Middle frontal gyrus (tissue), 1 donor: ENCODE results near the gene PIGQ.

ENCODE experiments used
- DNase-seq: peaks from one replicate; pipeline ENCODE4 v3.0.0-alpha.2; 2015; ENCODE audit warnings: low spot score; ENCODE audit errors: extremely low spot score

The PIGQ gene

DNA sequence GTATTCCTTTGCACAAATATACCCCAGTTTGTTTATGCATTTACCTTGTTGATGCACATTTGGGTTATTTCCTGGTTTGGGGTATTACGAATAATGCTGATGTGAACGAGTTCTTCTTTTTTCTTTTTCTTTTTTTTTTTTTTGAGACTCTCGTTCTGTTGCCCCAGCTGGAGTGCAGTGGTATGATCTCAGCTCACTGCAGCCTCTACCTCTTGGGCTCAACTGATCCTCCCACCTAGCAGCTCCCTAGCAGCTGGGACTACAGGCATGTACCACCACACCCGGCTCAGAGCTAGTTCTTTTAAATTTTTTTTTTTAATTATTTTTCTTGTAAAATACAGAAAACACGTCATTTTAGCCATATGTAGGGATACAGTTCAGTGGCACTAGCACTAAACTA is 34.2 kb downstream of the PIGQ start:
- no peak for DNase-seq

DNA sequence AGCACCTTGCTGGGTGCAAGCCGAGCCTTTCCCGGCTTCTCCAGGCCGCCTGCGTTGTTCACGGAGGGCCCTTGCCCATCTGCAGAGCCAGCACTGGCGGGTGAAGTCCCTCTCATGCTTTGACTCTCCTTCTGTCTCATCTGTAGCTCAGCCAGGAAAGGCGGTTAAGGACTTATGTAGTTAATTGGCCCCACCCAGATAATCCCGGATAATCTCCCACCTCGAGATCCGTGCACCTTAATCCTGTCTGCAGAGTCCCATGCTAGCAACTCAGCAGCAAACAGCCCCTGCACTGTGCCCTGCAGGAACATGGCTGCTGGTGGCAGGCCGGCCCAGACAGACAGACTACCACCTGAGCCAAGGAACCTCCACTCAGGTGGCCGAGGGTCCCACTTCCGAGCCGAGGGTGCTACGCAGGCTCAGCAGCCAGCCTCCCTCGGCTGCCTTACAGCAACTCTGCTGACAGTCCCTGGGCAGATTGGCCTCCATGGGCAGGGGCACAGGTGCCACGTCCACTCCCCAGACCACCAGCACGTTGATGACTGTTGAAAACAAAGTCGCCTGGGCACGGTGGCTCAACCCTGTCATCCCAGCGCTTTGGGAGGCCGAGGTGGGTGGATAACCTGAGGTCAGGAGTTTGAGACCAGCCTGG is 37.0 kb downstream of the PIGQ start:
- no peak for DNase-seq

DNA sequence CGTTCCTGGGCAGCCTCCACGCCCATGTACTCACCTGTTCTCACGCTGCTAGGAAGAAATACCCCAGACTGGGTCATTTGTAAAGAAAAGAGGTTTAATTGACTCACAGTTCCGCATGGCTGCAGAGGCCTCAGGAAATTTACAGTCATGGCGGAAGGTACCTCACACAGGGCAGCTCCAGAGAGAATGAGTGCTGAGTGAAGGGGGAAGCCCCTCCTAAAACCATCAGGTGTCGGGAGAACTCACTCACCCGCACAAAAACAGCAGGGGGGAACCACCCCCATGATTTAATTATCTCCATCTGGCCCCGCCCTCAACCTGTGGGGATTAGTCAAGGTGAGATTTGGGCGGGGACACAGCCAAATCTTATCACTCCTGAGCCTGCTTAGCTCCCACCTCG is 38.3 kb downstream of the PIGQ start:
- DNase-seq = no peak

DNA sequence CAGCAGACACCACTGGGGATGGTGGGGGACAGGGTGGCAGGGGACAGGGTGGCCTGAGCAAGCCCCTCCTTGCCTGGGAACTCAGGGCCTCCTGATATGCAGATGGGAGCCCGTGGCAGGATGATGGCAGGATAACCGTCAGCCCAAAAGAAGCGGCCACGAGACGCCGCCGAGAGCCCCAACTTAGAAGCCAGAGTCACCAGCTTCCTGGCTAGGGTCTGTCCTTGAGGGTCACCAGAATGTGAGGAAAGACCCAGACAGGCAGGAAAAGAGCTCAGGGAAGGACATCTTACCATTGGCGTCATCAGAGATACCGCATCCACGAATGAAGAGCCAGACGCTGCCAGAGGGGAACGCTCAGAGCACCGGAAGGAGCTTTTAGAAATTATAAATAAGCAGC is 39.5 kb downstream of the PIGQ start:
- no peak for DNase-seq

GRCh38 chr16:609984-610383 is 40.2 kb downstream of the PIGQ start:
- no peak for DNase-seq

GRCh38 chr16:610513-611381 is 41.0 kb downstream of the PIGQ start:
- DNase-seq = no peak

- DNase-seq = no peak
Observed at GRCh38 chr16:615122-615521, 45.4 kb downstream of the PIGQ start.

DNA sequence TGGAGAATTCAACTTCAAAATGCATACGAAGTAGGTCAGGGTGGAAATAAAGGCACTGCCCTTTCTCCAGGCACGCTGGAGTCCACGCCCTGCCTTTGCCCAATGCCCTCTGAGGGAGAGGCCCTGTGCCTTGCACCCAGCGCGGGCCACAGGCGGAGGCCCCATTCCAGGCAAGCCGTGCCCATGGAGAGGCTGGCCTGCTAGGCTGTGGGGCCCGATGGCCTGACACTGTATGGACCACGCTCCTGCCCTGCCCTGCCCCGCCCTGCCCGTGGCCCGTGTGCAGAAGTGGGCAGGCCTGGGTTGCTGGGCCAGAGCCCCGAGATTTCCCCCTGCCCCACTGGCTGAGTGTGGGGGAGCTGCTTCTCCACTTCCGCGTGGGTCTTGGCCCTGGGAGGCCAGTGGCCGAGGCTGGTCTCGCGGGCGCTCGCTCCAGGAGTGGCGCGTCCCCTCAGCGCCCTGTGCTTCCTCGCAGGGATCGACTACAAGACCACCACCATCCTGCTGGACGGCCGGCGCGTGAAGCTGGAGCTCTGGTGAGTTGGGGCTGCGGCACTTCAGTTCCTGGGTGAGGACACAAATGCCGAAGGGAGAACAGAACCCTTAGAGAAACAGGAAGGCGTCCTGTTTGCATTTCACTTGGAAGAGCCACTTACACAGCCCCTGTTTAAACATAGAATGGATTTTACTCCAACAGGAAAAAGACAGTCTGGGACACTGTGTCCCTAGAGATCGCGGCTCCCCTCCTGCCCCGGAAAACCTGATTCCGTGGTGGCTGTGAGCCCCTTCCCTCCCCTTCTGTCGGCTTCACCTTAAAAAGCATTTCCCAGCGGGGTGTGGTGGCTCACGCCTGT is 47.2 kb downstream of the PIGQ start:
- no peak for DNase-seq

DNA sequence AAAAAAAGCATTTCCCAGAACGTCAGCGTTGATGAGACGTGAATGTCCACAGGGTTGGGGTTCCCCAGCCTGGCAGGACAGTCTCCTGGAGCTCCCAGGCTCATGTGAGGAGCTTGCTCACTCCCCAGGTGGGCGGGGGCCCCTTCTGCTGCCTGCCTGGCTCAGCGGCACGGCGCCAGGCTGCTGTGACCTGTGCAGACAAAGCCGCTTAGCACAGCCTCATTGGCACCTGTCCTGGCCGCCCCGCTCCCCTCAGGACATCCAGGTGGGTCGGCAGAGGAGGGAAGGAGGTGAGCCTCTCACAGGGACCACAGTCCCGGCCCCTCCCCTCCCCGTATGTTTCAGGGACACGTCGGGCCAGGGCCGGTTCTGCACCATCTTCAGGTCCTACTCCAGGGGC is 48.1 kb downstream of the PIGQ start:
- DNase-seq = no peak

DNA sequence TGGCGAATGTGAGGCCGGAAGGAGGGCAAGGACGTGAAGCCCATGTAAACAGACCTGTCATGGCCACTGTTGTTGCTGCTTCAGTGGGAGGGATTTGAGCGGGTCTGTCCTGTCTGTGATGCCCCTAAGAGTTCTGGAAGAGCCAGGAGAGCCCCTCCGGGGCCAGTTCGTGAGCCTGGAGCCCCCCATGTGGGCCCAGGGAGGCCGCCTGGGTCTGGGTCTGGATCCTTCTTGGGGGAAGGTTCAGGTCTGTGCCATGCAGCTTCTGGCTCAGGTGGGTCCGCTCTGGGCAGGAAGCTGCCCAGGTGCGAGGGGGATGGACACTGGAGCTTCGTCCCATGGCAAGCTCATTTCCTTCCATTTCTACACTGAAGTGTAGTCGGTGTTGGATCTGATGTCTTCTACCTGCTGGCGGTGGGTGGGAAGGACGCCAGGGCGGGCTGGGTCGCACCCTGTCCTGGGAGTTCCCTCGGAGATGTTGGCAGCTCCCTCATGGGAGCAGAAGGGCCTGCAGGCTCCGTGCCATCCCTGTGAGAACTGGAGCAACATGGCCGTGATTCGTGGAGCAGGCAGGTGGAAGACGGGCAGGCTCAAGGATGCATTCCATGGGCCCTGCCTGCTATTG is 49.8 kb downstream of the PIGQ start:
- no peak for DNase-seq

- DNase-seq = no peak
Observed at GRCh38 chr16:620700-621525, 51.1 kb downstream of the PIGQ start.

GRCh38 chr16:621526-622105 is 51.8 kb downstream of the PIGQ start:
- DNase-seq = no peak

DNA sequence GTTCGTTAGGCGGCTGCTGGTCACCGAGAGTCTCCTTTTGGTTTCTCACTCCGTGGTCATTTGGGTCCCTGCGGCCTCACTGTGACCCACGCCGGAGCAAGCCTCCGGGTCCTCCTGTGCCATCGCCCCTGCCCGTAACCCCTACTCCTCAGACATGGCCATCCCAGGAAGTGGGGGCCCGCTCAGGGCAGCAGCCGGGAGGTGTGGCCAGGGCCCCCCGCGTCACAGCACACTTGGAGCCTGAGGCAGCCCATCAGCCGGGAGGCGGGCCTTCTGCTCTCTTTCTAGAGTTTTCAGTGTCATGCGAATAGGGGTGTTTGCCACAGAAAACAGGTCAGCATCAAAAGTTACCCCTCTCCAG is 53.1 kb downstream of the PIGQ start:
- DNase-seq = no peak

DNA sequence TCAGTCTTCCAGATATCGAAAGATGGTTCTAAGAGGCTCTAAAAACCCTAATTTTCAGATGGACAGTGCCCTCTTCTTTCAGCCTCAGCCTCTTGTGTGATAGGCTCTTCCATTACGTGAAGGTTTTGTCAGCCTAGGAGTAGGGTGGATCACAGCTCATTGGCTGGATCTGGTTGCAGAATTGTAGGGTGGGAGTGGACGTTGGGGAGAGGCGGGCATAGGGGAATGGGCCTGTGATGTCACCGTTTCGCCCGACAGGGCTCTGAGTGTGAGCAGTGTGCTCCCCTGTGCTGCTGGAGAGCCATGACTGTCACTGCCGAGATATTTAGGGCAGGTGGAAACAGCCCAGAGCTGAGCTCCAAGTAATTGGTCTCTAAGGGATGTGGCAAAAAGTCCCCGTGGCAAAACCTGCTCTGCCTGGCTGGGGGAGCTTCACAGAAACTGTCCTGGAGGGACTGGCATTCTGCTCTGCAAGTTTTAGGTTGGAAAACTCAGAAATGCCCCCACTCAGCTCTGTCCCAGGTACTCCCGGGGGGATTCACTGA is 54.8 kb downstream of the PIGQ start:
- no peak for DNase-seq

GRCh38 chr16:625117-625976 is 55.6 kb downstream of the PIGQ start:
- DNase-seq = no peak

- DNase-seq = no peak
Observed at GRCh38 chr16:625977-626765, 56.4 kb downstream of the PIGQ start.

DNA sequence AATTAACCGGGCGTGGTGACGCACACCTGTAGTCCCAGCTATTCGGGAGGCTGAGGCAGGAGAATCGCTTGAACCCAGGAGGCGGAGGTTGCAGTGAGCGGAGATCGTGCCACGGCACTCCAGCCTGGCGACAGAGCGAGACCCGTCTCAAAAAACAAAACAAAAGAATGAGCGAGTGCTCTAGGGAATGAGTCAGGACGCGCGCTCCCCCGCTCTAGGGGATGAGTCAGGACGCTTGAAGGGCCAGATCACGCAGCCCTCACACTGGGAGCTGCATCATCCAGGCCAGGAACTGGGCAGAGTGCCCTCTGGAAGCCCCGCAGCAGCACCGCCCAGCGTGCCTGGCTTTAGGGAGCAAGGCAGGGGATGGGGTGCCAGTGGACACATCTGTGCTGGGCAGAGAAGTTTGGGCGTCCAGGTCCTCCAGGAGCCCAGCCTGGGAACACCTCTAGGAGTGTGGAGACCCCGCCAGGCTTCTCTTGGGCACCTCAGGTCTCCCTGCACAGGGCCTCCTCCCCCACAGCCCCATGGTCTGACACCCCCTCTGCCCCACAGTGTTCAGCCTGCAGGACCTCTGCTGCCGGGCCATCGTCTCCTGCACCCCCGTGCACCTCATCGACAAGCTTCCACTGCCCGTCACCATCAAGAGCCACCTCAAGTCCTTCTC is 57.2 kb downstream of the PIGQ start:
- DNase-seq = peak; percentile 33
